ENCODE data around the gene TRIP12.
"Not testable (repeated sequence)": the region's sequence is repeated elsewhere in the genome, so short reads cannot be mapped to it uniquely, and the experiment has no call there.

Gene TRIP12

DNA sequence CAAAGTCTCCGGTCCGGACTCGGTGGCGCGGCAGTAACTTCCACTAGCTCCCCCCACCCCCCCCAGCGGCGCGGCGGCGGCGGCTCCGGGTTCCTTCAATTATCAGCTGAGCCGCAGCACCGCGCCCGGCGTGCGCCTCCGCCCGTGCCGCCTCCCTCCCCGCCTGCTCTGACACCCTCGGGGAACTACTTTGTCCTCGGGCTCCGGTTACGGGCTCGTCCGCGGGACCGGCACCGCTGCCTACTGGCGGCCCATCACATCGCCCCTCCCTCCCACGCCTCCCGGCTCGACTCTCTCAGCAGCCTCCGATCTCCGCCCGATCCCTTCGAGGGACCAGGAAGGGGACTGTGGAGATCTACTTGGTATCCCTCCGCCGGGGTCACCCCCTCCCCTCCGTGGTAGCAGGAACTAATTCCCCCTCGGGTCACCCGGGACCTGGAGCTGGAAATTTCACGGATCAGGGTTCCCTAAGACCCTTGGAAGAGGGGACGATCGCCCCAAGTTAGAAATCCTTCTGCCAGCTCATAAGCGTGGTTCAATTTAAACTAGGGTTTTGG, at the start of gene TRIP12:
TSS of gene TRIP12 (minus strand) at position 118 of the 557 bp plus-strand sequence. CDS start 41,930 bp downstream, outside the sequence.
- DNase-seq = peak; percentile 92 to 94

- no peak for DNase-seq
Measured at GRCh38 chr2:229971298-229971790, 49.5 kb upstream of the TRIP12 start.

DNA sequence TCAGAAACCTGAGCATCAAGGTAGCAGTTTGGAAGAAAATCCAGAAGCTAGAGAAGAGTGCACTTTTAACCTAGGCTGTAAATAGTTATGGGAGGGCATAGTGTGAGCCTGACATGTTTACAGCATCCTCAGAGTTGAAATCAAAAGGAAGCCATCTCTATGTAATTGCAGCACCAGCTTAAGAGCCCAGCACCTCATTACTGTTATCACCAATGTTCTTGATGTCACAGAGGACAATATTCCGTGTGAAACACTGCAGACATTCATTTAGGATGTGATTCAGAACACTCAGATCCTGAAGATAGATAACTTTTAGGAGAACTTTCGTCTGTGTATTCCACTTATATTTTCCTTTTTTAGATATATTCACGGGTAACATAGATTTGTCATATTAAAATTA, 48.6 kb upstream of the TRIP12 start:
- DNase-seq = no peak

- DNase-seq = no peak
Measured at GRCh38 chr2:229969921-229970320, 48.1 kb upstream of the TRIP12 start.

- not testable (repeated sequence) for DNase-seq
Measured at GRCh38 chr2:229963596-229963995, 41.8 kb upstream of the TRIP12 start.

DNA sequence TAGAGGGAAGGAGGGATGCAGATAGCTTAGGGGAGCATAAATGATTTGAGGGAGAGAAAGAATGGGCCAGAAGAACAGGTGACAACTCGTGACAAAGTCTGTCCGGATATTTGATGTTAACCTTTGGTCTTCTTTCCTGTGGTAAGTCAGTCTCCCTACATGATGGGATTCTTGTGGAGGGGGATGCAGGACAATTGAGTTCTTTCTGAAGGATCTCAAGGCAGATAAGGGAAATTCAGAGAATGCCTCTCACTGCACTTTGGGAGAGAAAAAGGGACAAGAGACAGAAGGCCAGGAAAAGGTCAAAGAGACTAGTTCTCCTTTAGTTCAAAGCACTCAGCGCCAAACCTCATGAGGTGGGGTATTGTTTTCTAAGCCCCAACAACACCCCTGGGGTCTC, 34.7 kb upstream of the TRIP12 start:
- no peak for DNase-seq

GRCh38 chr2:229955663-229956062, 33.9 kb upstream of the TRIP12 start:
- no peak for DNase-seq

DNA sequence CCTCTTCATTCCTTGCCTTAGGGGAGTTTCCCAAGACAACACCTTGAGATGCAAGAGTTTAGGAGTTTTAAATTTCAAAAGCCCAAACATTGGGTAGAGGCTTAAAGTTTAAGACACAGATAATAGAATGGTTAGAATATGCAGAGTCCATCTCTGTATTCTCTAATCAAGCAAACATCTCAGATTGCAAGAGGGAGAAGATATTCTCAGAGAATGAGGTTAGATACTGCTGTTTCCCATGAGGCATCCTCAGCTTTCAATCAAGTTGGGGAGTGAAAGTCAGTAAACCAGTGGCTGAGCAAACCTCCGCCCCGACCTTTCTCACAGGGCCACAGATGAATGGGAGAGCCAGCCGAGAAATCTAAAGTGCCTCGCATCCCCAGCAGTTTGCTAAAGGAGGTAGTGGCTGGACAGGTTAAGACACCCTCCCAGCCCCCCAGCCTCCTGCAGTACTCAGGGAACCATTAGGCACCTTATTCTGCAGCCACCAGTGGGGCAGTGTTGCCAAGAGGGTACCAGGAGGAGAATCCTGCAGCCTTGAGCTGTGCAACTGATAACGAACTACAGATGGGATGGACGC, 30.5 kb upstream of the TRIP12 start:
- DNase-seq = no peak

- DNase-seq = no peak
Measured at GRCh38 chr2:229947544-229947943, 25.7 kb upstream of the TRIP12 start.

GRCh38 chr2:229945975-229946374, 24.2 kb upstream of the TRIP12 start:
- no peak for DNase-seq

- DNase-seq = no peak
Measured at GRCh38 chr2:229943770-229944449, 22.1 kb upstream of the TRIP12 start.

DNA sequence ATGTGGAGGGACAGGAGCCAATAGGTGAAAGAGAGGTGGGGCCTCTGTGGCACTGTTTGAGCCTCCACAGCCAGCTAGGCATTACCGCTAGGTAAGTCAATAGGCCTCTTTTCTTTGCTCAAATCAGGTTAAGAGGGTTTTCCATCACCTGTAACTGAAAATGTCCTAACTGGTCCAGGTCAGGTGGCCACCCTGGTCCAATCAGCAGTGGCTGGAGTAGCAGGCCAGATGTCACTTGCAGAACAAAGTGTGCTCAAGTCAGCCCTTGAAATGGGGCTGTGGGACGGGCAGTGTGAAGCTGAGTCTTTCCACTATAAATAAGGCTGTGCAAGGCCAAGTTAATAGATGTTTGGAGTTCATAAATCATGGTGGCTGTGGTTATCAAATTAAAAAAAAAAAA, 21.4 kb upstream of the TRIP12 start:
- no peak for DNase-seq

GRCh38 chr2:229942671-229943070, 20.9 kb upstream of the TRIP12 start:
- no peak for DNase-seq

DNA sequence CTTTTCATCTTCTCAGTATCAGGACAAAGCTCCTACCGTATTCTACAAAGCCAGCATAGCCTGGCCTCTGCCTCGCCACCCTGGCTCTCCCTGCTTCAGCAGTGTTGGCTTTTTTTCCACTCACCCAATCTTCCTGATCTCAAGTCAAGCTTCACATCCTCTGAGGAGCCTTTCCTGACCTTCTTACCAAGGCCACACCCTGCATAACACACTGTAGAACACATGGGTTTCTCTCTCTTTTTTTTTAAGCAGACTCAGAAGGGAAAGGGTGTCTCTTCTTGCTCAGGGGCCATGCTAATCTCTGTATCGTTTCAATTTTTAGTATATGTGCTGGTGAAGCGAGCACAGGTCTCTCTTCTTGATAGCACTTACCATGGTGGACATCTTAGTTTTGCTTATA, 15.7 kb upstream of the TRIP12 start:
- no peak for DNase-seq

DNA sequence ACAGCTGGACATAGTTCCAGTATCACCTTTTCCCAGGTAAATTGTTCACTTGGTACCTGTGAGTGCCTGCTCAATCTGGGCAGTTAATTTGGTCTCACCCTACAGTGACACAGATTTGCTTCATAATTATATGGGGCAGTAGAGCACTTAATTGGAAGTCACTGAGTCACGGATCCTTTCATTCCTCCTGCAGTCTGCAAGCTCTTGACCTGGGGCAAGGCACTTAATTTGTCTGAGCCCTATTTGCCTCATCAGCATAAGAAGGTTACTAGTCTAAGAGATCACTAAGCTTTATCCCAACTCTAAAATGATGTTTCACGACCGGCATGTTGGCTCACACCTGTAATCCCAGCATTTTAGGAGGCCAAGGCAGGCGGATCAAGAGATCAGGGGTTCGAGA, 9.4 kb upstream of the TRIP12 start:
- DNase-seq = no peak

- DNase-seq = no peak
Measured at GRCh38 chr2:229930656-229931055, 8.8 kb upstream of the TRIP12 start.

DNA sequence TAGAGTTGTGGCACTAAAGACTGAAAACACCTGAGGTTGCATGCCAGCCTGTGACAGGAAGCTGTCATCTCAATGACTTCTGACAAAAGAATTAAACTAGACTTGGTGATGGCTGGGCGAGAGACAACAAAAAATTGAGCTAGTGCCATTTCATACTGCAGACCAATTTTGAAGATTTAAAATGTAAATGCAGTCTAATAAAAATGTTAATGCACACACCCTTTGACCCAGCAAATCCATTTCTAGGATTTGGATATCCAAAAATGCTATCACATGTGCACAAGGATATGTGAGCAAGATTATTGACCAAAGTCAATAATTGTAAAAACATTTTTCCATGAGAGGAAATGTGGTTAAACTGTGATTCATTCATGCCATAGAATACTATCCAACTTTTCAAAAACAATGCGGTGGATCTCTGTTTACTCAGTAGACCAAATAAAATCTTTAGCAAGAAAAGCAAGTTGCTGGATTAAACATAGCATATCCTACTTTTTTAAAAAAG, 6.1 kb upstream of the TRIP12 start:
- DNase-seq = no peak

DNA sequence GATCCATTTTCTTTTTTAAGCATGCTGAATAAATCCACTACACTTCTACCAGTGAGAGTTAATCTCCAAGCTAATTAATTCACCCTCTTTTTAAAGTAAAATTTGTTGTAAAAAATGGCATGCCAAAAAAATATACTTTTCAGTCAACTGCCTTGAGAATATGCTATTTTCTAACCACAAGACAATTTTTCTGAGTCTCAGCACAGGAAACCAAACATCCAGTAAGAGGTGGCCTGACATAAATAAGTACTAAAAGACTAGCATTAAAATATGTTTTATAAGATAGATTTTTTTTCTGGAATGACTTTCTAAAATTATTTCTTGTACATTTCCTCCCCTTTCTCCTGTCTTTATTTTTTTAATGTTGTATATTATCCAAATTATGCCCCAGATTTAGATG, 3.4 kb upstream of the TRIP12 start:
- no peak for DNase-seq

DNA sequence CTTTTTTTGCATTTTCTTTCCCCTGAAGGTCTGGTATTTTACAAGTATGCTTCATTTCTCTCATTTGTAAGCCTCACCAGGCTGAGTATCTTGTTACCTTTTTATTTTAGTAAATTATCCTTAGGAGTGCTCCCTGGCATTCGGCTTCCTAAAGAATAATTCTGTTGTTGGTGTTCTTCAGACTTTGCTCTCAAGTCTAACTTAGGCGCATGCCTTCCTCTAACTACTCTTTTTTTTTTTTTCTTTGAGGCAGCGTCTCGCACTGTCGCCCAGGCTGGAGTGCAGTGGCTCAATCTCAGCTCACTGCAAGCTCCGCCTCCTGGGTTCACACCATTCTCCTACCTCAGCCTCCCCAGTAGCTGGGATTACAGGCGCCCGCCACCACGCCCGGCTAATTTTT, 2.7 kb upstream of the TRIP12 start:
- DNase-seq = not testable (repeated sequence)

- peak; percentile 87 to 92 for DNase-seq
Measured at GRCh38 chr2:229922449-229923386, 909 bp upstream of the TRIP12 start, which contains the start of gene FBXO36. FBXO36 (plus strand) TSS chr2:229922503; CDS start chr2:229922514, 11 bp downstream.

- DNase-seq = peak; percentile 60 to 71
Measured at GRCh38 chr2:229921101-229921891, 513 bp downstream of the TRIP12 start.
